ENCODE data around the gene WSCD1. TPM values are rescaled to one million over a fixed set of nuclear protein-coding genes. Genes with fewer than 3 reads are reported as not detected.

The WSCD1 gene
- total RNA-seq, 1 experiment from 2014 or later: not detected

DNA sequence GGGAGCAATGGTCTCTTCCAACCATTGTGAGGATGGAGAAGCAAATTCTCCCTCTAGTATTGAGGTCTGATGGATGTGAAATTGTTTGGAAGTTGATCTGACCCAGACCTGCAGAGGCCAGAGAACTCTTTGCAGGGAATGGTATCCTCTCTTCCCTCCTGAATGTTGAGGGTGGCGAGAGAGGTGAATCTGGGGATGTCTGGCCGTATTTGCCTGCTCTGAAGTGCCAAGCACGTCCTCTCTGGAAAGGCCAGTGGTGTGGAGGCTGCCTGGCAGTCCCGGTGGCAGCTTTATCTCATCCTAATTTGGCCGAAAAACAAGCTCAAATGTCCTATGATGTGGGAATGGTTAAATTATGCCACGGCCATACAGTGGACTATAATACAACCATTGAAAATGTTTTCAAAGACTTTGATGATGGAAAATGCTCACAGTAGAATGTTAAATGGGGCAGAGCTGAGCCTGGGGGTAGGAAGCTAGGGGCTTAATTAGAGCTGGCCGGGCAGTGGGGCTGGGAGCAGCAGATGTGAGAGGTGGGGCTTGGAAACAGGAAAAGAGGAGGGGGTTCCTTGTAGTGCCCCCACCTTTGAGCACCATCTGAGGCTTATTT lies 30.8 kb downstream of the WSCD1 start:
- no peak for DNase-seq (ENCODE audit: low spot score)
- in situ Hi-C loops (cut with HindIII; ENCODE audit: low sequenced_read_pairs): no loop called here

DNA sequence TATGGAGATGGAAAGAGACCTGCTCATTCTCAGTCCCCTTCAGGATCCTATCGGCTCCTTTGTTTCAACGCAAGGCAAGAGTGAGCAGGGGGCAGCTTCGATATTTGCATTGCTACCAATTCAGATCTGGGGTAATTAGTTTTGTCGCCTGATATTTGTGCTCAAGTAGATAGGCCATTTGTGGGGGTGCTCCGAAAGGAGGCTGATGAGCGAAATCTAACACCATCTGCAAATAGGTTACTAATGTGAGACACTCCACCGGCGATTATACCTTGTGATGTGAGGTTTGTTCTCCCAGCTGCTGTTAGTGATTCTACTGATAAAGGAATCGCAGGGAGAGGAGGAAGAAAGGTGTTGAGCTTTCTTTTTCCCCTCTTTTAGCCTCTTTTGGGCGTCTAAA lies 31.5 kb downstream of the WSCD1 start:
- in situ Hi-C loops (cut with HindIII; ENCODE audit: low sequenced_read_pairs): no loop called here
- DNase-seq (ENCODE audit: low spot score): no peak

DNA sequence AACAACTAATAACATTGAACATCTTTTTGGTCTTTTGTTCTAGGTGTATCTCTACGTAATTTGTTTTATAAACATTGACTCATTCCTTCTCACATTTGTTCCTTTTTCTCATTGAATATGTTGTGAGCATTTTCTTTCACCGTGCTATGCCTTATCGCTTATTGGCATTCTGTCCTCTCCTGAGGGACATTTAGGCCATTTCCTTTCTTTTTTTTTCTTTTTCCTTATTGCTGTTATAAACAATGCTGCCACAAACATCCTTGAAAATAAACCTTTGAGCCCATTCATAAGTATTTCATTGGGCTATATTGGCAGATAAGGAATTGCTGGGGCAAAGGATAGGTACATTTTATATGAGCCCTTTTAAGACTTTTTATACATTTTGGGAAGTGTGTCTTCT lies 32.4 kb downstream of the WSCD1 start:
- no peak for DNase-seq (ENCODE audit: low spot score)
- in situ Hi-C loops (cut with HindIII; ENCODE audit: low sequenced_read_pairs): no loop called here

DNA sequence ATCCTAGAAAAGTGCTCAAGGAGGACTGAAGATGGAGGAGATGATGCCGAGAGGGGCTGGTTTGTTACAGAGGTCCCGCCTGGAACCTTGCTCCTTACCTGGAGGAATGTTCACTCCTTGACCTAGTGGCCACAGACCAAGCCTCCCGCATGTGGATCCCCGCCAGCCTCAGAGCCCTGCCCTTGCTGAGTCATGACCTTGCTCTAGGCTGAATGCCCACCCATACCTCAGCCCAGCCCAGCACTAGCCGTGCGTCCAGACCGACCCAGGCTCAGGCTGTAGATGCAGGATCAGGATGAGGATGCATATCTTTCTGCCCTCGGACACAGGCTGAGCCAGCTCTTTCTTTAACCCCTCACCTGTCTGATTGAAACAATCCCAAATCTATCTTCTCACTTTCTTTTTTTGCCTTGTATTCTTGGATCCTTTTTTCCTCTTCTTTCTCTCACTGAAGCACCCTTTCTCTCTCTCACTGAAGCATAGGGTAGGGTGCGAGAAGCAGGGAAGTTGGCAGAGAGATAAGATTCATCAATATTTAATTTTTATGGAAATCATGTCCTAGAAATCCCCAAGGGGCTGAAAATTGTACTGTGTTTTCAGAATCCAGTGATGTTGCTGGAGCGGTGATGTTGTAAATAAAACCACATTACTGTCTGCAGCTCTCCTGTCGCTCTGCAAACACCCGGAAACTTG lies 34.9 kb downstream of the WSCD1 start:
- DNase-seq (ENCODE audit: low spot score): no peak
- in situ Hi-C loops (cut with HindIII; ENCODE audit: low sequenced_read_pairs): no loop called here

DNA sequence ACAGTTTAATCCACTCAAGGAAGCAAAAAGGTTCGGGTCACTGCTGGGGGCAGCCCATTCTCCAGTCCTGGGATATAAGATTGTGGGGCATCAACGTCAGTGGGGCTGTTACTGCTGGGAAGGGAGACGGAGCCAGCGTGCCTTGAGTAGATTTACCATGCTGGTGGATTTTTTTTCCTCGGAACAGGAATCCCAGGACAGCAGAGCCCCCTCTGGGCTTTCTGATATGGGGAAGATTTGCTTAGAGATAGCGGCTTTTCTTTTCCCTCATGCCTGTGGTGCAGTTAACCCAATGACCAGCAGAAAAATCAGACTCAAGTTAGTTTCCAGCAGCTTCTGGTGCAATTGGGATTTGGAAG lies 35.4 kb downstream of the WSCD1 start:
- DNase-seq (ENCODE audit: low spot score): no peak
- in situ Hi-C loops (cut with HindIII; ENCODE audit: low sequenced_read_pairs): no loop called here

DNA sequence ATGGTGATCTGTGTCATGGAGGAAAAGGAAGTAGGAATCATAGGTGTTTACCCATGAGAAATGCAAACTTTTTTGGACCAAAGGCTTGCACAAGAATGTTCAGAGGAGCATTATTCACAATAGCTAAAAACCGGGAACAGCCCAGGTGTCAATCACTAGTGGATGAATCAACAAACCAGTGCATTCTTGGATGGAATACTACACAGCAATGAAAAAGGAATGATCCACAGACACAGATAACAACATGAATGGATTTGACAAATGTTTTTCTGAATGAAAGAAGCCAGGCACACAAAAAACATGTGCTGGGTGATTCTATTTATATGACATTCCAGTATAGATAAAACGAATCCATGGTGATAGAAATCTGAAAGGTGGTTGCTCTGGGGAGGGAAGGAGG lies 36.0 kb downstream of the WSCD1 start:
- no peak for DNase-seq (ENCODE audit: low spot score)
- in situ Hi-C loops (cut with HindIII; ENCODE audit: low sequenced_read_pairs): no loop called here

DNA sequence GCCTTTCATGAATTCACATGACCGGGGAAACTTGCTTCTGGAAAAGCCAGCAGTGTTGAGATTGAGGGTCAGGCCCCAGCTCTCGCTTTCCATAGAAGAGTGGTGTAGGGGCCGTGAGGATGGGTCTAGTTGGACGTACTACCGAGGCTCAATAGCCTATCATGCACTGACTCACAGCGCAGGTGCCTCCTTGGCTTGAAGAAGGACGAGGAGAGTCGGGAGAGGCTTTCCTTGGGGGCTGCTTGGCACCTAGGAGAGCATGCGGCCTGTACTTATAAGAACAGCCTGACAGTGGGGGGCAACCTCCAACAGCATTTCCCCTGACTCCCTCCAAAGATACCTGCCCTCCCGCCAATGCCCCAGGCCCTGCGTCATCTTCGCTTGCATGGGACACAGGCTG lies 37.6 kb downstream of the WSCD1 start:
- in situ Hi-C loops (cut with HindIII; ENCODE audit: low sequenced_read_pairs): no loop called here

DNA sequence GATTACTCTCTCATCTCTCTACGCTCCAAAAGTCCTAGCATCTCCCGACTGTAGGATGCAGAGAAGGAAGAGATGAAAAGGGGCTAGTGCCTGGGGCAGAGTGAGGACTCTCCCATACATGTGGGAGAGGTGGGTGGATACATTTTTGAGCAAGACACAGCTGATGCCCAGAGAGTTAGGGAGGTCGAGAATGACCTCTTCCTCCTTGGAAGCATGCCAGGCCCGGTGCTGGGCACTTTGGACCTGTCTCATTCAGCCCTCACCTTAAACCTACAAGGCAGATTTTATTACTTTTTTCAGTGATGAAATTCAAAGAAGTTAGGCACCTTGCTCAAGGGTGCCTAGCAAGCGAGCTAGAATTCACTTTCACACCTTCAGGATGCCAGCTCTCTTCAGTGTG lies 38.2 kb downstream of the WSCD1 start:
- in situ Hi-C loops (cut with HindIII; ENCODE audit: low sequenced_read_pairs): no loop called here
- no peak for DNase-seq (ENCODE audit: low spot score)

More for the DNA sequence above, 37.6 kb downstream of the WSCD1 start:
- no peak for DNase-seq (ENCODE audit: low spot score)

DNA sequence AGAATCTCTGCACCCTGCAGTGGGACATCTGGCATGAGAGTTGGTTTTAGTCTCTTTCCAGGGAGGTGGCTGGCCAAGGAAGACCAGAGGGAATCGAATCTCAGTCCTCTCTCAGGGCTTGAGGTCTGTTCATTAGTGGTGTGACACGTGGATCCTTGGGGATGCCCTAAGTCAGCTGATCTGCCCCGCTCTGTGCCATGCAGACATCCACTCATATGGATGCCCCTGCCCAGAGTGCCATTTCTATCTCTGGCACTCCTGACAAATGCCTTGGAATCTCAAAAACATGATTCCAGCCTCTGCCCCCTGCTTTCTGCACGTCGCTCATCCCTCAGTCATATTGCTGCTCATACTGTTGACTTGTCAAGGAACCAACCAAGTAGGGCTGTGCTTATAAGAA lies 38.8 kb downstream of the WSCD1 start:
- in situ Hi-C loops (cut with HindIII; ENCODE audit: low sequenced_read_pairs): no loop called here
- no peak for DNase-seq (ENCODE audit: low spot score)

DNA sequence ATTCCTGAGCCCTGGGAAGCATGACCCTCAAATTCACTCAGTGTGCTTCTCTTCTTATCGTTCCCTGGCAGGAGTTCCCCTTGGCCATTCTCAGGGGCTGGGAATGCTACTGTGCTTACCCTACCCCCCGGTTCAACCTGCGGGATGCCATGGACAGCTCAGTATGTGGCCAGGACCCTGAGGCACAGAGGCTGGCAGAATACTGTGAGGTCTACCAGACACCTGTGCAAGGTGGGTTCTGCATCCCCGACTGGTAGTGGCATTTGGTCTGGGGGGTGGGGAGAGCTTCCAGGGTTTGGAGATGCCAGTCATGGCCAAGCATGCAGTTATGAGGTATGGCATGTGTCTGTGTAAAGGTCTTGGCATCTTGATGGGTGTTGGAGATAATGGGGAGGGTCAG lies 39.4 kb downstream of the WSCD1 start:
- no peak for DNase-seq (ENCODE audit: low spot score)
- in situ Hi-C loops (cut with HindIII; ENCODE audit: low sequenced_read_pairs): no loop called here

DNA sequence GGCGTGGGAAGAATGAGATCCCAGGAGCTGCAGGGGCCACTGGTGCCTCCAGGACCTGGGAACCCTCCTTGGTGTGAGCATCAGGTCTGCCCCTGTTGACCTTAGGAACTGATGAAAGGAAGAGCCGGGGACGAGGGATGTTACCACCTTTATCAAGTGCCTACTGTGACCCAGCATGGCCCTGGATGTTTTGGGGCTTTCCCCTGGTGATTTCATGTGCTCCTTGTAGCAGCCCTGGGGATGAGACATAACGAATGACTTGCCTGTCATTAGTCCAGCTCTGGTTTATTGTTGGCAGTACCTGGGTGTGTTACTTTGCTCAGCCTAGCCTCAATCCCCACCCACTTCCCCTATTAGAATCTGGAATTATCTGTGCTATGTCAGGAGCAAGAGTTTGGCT lies 39.9 kb downstream of the WSCD1 start:
- in situ Hi-C loops (cut with HindIII; ENCODE audit: low sequenced_read_pairs): no loop called here
- no peak for DNase-seq (ENCODE audit: low spot score)

DNA sequence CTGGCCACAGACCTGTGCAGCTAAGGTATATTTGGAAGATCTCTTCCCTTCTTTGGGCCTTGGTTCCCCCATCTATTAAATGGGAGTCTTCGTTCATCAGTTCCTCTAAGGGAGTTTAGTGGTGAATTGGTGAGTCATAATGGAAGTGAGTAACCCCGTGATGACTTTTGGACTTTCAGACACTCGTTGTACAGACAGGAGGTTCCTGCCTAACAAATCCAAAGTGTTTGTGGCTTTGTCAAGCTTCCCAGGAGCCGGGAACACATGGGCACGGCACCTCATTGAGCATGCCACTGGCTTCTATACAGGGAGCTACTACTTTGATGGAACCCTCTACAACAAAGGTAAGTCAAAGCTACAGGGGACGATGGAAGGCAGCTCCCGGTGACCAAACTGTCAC lies 40.4 kb downstream of the WSCD1 start:
- no peak for DNase-seq (ENCODE audit: low spot score)
- in situ Hi-C loops (cut with HindIII; ENCODE audit: low sequenced_read_pairs): no loop called here

DNA sequence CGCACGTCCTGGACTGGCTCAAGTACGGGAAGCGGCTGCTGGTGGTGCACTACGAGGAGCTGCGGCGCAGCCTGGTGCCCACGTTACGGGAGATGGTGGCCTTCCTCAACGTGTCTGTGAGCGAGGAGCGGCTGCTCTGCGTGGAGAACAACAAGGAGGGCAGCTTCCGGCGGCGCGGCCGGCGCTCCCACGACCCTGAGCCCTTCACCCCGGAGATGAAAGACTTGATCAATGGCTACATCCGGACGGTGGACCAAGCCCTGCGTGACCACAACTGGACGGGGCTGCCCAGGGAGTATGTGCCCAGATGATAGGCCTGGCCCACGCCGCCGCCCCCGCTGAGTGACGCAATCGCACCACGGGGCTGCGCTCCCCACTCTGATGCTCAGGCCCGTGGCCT lies 50.2 kb downstream of the WSCD1 start:
- in situ Hi-C loops (cut with HindIII; ENCODE audit: low sequenced_read_pairs): no loop called here
- DNase-seq (ENCODE audit: low spot score): no peak

DNA sequence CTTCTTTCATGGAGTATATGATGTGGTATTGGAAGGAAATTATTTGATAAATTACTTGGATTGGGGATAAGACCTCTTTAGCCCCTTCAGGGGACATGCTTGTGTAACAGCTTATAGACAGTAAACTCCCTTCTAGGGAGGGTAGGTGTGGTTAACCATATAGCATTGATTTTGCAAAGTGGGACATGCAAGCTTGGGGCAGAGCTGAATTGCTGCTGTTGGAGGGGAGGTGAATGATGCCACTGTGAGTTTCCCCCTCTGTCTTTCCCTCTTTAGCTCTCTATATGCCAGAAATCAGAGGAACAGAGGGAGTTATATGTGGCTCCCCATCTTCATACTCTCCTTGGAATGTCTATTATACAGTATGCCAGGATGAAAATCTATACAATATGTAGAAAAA lies 54.7 kb downstream of the WSCD1 start:
- in situ Hi-C loops (cut with HindIII; ENCODE audit: low sequenced_read_pairs): no loop called here
- no peak for DNase-seq (ENCODE audit: low spot score)

DNA sequence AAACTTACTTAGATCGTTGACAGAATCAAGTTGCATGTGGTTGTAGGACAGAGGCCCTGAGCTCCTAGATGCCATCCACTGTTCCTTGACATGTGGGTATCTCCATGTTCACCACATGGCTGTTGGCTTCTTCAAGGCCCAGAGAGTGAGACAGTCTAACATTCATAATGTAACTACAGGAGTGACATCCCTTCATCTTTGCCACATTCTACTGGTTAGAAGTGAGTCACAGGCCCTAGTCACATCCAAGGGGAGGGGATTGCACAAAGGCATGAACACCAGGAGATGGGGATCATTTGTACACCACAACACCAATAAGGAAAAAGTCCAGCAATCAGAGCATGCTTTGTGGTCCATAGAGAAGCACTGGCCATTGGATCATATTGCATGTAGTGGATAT lies 56.6 kb downstream of the WSCD1 start:
- in situ Hi-C loops (cut with HindIII; ENCODE audit: low sequenced_read_pairs): no loop called here
- DNase-seq (ENCODE audit: low spot score): no peak

DNA sequence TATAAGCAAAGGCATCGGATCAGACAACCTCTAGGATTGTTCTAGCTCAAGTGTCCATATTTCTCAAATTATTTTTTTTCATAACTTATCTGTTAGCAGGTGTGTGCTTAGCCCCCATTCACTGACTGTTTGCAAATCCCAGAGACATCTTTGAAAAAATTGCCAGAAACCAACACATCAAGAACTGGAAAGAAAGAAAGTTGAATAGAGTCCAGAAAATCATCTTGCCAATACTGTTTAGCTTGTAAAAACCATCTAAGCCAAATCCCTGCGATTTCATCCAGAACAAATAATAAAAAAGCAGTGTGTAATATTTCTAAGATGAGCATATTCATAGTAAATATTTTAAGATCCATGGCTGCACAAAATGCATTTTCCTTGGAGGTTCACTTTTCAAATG lies 64.5 kb downstream of the WSCD1 start:
- in situ Hi-C loops (cut with HindIII; ENCODE audit: low sequenced_read_pairs): no loop called here
- peak; percentile 6 for DNase-seq (ENCODE audit: low spot score)

DNA sequence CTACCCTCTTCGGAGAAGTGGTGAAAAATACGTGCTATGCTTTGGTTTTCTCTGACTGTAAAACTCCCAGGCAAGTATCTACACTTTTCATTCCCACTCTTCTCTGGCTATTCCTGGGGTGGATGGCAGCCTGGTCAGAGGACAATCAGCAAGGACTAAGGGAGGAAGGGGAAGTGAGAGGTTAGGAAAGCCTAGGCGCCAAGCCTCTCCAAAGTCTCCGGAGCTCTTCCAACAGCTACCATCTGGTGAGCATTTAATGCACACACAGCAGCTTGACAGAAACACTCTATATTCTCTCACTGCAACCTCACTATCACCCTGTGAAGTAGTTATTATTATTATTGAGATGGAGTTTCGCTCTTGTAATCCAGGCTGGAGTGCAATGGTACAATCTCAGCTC lies 65.1 kb downstream of the WSCD1 start:
- DNase-seq (ENCODE audit: low spot score): peak; percentile 77
- in situ Hi-C loops (cut with HindIII; ENCODE audit: low sequenced_read_pairs): no loop called here

DNA sequence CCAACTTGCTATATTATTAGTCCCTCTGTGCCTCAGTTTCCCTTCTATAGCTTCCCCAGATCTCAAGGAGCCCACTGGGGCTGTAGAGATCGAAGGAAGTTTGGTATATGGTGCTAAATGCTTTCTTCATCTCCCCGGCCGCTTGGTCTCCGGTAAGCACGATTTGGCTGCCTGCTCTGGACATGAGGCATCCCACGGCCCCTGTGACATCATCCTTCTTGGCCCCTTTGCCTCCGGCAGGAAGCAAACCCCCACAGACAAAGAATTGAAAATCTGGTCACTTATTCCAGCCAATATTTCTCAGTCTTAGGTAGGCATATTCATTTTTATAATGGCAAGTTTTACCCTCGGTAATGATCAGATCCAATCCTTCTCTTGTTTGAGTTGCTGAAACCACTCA lies 65.8 kb downstream of the WSCD1 start:
- in situ Hi-C loops (cut with HindIII; ENCODE audit: low sequenced_read_pairs): no loop called here
- peak; percentile 89 for DNase-seq (ENCODE audit: low spot score)

DNA sequence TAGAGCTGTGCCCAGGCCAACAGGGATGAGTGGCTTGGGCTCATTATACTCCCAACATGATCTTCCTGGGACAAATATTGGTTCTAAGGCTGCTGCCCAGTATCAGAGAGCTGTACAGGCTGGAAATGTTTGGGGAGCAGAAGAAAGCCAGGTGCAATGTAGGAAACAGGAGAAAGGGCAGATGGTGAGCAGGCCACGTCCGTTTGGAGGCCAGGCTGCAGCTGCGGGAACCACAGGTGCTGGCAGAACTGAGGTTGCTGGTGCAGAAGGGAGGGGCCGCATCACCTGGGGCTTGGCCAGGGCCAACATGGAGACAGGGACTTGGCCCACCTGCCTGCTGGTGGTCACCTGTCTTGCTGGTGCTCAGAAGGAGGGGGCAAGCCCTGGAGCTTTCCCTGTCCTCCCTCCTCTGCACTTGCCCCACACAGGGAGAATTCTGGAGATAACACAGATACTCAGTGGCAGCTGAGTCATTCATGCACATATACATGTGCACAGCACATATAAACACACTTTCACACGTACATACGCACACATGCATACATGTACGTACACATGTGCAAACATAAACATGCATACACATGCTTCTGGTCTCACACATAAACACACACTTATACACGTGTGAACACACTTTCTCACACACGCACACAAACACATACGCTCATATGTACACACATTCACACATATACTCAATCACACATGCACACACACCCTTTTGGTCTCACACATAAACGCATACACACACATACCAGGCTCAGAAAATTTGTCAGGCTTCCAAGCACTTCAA lies 67.7 kb downstream of the WSCD1 start:
- in situ Hi-C loops (cut with HindIII; ENCODE audit: low sequenced_read_pairs): no loop called here
- DNase-seq (ENCODE audit: low spot score): peak; percentile 76

DNA sequence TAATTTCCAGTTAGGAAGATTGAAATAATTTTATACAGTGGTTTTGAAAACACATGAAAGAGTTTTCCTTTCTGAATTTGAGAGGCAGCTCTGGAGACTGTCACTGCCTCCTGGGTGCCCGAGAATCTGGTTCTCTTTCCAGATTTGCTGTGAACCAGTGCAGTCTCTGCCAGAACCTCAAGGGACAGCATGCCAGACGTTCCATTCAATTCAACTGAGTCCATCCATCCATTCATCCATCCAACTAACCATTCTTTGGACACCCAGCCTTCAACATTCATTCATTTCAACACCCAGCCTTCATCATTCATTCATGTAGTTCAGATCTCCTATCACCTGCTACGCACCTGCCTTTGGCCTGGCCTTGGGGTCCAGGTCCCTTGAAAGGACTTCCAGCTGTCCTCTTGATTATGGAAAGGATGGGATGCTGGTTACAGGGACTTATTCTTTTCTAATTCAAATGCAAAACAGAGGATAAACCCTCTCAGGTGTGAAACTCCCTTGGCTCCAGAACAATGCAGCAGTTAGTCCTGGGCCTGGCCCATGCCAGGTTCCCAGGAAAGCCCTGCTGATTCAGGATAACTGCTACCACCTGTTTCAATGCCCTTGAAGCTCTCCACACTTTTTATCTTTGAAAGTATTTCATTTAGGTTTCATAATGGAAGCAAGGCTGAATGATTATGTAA lies 68.7 kb downstream of the WSCD1 start:
- DNase-seq (ENCODE audit: low spot score): peak; percentile 85
- in situ Hi-C loops (cut with HindIII; ENCODE audit: low sequenced_read_pairs): no loop called here
